GM12891 (cell line): ENCODE results near the gene MOB3B.

ENCODE experiments used
- PAX5 ChIP-seq: IDR thresholded peaks from 2 replicates; pipeline ENCODE4 v1.6.1; 2011; ENCODE audit warnings: low read length, moderate library complexity, mild to moderate bottlenecking; ENCODE audit not compliant: insufficient read depth, severe bottlenecking
- POLR2A ChIP-seq: IDR thresholded peaks from 2 replicates; pipeline ENCODE4 v1.6.1; 2011; ENCODE audit warnings: low read depth, low read length, control low read depth
- POLR2AphosphoS5 ChIP-seq: IDR thresholded peaks from 2 replicates; pipeline ENCODE4 v1.6.1; 2011; ENCODE audit warnings: low read depth, low read length, control low read depth
- POU2F2 ChIP-seq: IDR thresholded peaks from 2 replicates; pipeline ENCODE4 v1.6.1; 2011; ENCODE audit warnings: low read depth, mild to moderate bottlenecking, control low read depth, low read length, moderate library complexity
- SPI1 ChIP-seq: IDR thresholded peaks from 2 replicates; pipeline ENCODE4 v1.6.1; 2011; ENCODE audit warnings: low read depth, low read length, control low read depth
- TAF1 ChIP-seq: IDR thresholded peaks from 2 replicates; pipeline ENCODE4 v1.6.1; 2011; ENCODE audit warnings: low read depth, low read length, control low read depth

DNA sequence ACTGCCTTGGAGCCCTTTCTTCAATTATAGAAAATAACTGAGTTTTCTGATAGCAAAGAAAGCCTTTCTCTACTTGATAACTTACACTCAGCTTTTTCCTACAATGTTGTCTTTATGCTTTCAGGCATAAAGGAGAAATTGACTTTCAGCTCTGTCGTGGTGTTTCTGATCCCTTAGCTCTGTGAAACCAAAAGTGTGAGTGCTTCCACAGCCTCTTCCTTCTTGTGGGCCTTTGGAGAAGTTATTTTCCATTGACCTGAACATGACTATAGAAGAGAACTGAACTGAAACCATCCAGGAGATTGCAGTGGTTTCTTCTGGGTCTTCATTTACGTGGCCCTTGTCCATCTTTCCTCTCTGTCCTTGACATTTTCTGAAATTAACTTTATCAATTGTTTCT is 173.2 kb downstream of the MOB3B start:
- TF ChIP-seq PAX5, result no peak
- TF ChIP-seq POLR2A, result no peak
- no peak for TF ChIP-seq POLR2AphosphoS5
- TF ChIP-seq TAF1, result no peak
- no peak for TF ChIP-seq SPI1
- TF ChIP-seq POU2F2, result no peak
